GM08714 (cell line): ENCODE results near the gene XPR1.

Experiments
- H3K4me3 ChIP-seq: fragments of 200-500 bp; sonication (Bioruptor generic); 2 replicates; pipeline ENCODE4 v1.5.1; 2014; ENCODE audit warnings: mild to moderate bottlenecking, low read length, inconsistent platforms
- ZNF274 ChIP-seq: IDR thresholded peaks from 2 replicates; pipeline ENCODE4 v1.6.1; 2012; ENCODE audit warnings: mild to moderate bottlenecking, low read depth, low read length

XPR1 gene

GRCh38 chr1:180609643-180610555 is 21.9 kb upstream of the XPR1 start:
- no peak overlapping the region for H3K4me3 ChIP-seq
- no peak for TF ChIP-seq ZNF274

DNA sequence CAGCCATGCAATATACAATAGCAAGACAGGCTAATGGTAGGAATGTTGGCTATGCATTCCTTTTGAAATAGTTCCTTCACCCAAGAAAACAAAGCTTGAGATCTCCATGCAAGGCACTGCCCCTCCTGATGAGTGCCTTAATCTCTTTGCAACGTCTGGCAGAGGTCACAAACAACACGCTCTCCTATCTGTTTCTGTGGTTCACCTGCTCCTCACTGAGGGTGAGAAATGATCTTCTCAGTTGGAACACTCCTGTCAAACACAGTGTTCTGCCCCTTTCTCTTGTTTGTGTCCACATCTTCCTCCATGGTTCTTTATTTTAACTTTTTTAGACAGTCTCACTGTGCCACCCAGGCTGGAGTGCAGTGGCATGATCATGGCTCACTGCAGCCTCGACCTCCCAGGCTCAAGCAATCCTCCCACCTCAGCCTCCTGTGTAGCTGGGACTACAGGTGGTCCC is 21.2 kb upstream of the XPR1 start:
- H3K4me3 ChIP-seq, result no peak overlapping the region
- no peak for TF ChIP-seq ZNF274

GRCh38 chr1:180611016-180611930 is 20.5 kb upstream of the XPR1 start:
- TF ChIP-seq ZNF274, result no peak
- no peak overlapping the region for H3K4me3 ChIP-seq

- H3K4me3 ChIP-seq, result no peak overlapping the region
- no peak for TF ChIP-seq ZNF274
Measured at GRCh38 chr1:180612632-180613031, 19.2 kb upstream of the XPR1 start.

GRCh38 chr1:180614730-180615129 is 17.1 kb upstream of the XPR1 start:
- no peak for TF ChIP-seq ZNF274
- H3K4me3 ChIP-seq, result no peak overlapping the region

- TF ChIP-seq ZNF274, result no peak
- H3K4me3 ChIP-seq, result no peak overlapping the region
Measured at GRCh38 chr1:180615493-180616290, 16.1 kb upstream of the XPR1 start.

DNA sequence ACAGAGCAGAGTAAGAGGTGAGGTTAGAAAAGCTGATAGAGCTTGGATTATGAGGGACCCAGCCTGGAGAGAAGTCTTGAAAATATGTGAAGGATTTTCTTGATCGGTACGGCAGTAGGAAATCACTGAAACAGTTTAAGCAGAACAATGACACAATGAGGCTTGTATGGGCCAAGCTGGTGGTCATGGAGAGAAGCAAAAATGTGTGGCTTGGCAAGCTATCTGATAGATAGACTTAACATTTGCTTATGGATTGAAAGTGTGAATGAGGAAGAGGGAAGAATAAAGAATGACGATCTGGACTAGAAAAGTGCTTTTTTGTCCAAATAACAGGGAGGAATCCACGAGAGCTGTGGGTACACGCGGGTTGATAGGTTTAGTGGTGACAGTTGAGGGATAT is 15.4 kb upstream of the XPR1 start:
- no peak for TF ChIP-seq ZNF274

GRCh38 chr1:180617774-180618395 is 13.9 kb upstream of the XPR1 start:
- no peak for TF ChIP-seq ZNF274
- H3K4me3 ChIP-seq, result no peak overlapping the region

More for the DNA sequence above, 15.4 kb upstream of the XPR1 start:
- no peak overlapping the region for H3K4me3 ChIP-seq

DNA sequence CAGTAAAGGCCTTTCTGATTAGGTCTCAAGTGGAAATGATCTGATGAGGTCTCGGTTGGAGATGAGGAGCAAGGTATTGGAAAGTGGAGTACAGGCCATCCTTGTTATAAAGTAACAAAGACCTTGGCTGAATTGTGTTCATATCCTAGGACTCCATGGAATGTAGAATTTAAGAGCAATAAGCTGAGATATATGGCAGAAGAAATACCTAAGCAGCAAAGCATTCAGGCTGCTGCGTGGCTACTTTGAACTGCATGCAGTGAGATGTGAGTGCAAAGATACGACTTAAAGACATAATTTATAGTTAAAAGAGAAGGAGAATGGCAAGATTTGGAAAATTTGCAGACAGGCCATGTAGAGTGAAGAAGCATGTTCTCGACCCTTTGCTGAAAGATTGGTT is 11.2 kb upstream of the XPR1 start:
- TF ChIP-seq ZNF274, result no peak
- no peak overlapping the region for H3K4me3 ChIP-seq

DNA sequence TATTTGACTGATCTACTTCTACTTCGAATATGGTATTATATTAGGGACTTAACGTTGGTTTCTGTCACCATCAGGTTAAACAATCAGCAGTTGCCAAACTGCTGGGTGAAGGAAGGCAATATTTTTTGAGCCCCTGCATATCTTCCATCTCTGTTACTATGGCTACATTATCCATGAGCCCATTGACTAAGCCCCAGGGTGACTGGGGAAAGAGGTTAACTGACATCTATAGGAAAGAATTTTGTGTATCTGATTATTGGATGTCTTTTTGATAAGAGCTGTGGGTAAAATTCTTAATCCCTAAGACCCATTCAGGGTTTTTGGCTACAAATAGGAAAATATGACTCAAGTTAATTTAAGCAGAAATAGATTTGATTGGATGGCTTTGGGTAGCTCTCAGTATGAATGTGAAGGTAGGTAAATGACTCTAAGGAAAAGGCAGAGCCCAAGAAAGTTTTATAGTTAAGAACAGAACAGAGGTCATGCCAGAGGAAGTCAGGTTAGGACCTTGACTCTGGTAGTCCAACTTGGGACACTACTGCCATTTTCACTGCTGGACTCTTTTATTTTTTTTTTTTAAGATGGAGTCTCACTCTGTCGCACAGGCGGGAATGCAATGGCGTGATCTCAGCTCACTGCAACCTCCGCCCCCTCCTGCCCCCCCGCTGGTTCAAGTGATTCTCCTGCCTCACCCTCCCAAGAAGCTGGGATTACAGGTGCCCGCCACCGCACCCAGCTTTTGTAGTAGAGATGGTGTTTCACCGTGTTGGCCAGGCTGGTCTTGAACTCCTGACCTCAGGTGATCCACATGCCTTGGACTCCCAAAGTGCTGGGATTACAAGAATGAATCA is 8.9 kb upstream of the XPR1 start:
- no peak for TF ChIP-seq ZNF274
- H3K4me3 ChIP-seq, result no peak overlapping the region

DNA sequence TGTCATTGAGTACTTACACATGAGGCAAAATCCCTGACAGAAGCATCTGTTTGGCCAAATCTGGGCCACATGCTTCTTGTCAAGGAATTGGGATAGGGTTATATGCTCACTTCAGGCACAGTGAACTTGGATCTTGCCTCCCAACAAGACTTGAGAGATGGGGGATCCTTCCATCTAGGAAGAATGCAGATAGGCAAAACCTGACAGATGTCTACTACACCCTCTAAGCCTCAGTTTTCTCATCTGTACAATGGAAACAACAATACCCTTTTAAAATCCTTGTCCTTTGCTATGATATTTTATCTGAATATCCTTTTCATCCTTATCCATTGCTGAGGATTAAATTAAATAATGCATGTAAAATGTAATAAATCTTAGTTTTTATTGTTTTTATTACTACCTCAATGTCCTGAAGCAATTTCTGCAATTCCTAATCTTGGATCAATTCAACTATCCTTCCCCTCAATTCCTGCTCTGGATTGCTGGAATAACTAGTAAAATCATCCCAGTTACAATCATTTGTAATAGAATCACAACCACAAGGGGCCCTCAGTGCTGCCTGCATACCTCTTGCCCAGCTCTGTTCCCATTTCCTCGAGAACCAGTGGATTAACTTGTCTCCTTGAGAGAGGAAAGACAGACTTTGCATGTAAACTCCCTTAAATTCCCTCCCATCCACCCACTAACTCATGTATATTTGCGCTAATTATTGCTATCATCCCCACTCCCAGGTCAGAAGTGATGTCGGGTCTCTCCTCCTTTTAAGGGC is 8.1 kb upstream of the XPR1 start:
- no peak for TF ChIP-seq ZNF274
- no peak overlapping the region for H3K4me3 ChIP-seq

DNA sequence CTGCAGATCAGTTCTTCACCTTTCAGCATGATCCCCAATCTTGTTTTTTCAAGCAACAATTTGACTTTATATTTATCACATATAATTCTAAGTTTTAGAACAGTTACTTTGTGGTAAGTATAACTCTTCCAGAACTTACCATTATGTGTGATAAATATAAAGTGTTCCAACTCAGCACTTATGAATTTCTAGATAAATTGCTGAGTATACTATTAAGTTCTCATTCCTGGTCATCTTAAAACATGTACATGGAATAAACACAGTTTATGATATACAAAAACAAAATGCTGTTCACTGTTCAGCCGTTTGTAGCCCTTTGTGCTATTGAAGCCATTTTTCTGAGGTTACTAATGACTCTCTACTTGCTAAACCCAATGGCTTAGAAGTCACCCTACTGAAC is 5.1 kb upstream of the XPR1 start:
- no peak overlapping the region for H3K4me3 ChIP-seq
- TF ChIP-seq ZNF274, result no peak
